ENCODE results near the gene OR2T35.
"Not testable (repeated sequence)": the region's sequence is repeated elsewhere in the genome, so short reads cannot be mapped to it uniquely, and the experiment has no call there.

OR2T35 gene, protein sequence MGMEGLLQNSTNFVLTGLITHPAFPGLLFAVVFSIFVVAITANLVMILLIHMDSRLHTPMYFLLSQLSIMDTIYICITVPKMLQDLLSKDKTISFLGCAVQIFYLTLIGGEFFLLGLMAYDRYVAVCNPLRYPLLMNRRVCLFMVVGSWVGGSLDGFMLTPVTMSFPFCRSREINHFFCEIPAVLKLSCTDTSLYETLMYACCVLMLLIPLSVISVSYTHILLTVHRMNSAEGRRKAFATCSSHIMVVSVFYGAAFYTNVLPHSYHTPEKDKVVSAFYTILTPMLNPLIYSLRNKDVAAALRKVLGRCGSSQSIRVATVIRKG

DNA sequence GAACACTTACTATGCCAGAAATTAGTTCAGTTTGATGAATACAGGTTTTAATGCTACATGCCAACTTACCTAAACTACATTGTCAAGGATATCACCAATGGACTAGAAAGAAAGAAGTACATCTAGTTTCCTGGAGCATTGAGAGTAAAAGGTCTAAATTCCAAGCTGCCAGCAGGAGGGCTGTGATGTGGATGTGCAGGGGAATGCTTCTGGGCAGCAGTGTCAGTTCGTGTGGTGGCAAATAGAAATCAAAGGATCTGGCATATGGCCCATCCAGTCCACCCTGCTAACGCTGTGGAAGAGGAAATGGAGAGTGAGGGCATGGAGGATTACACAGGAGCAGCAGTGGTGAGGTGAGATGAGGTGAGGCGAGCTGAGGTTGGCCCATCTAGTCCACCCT, at the start of gene OR2T35:
TSS of gene OR2T35 (minus strand) at position 101 of the 400 bp plus-strand sequence. CDS start 6,020 bp downstream, outside the sequence.
- not testable (repeated sequence) for DNase-seq (ENCODE audit: low read depth in 2 of 2)

DNA sequence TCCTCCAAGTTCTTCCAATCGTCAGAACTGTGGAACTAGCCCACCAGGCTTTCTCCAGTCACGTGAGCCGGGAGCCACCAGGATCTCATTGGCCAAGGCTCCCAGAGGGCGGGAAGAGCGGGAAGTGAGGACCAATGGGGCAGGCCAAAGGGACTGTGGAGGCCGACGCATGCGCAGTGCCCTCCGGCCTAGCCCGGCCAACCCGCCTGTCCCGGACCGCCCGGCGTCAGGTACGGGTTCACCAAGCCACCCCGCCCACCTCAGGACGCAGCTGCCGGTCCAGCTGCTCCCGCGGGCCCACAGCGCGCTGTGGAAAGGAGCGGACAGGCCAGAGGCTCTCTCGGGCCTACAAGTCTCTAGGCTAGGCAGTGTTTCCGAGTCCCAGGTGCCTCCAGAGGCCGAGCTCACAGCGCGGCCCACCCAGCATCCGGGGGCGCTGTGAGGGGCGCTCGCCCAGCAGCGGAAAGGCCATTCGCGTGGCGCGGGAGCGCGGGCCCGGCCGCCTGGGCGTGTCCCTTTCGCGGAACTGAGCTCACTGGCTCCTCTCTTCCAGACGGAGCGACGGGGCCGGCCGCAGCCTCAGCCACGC, 46.6 kb upstream of the OR2T35 start:
- DNase-seq (ENCODE audit: low read depth in 2 of 2), result no peak

DNA sequence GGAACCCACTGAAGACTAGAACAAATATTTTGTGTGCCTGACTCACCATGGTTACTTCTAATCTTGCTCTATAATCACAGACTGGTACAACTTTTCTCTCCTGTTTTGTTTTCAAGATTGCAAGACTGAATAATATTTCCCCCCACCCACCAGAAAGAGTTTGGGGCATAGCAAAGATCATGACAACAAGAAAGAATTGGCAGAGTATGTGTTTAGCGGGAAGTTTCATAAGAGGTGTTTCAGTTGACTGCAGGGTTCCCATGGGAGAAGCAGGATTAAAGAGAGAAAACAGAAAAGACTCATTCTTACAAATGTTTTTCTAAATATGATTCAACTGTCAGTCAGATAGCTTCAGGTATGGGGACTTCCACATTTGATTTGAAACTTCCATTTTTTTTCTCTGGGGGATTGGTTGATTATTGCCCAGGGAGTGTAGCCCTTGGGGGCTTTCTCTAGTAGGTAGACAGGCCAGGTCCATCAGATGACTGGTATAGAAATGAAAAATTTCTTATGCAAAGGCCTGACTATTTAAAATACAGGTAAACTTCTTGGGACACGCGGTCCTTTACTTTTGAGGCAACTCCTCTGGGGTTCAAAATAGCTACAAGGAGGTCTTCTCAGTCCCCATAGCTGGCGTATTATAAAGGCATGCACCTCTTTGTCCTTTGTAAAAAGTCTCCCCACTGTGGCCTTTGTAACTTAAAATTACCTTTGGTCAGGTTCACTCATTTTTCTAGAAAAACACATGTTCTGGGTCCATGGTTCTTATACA, 43.6 kb upstream of the OR2T35 start:
- DNase-seq (ENCODE audit: low read depth in 2 of 2), result no peak

DNA sequence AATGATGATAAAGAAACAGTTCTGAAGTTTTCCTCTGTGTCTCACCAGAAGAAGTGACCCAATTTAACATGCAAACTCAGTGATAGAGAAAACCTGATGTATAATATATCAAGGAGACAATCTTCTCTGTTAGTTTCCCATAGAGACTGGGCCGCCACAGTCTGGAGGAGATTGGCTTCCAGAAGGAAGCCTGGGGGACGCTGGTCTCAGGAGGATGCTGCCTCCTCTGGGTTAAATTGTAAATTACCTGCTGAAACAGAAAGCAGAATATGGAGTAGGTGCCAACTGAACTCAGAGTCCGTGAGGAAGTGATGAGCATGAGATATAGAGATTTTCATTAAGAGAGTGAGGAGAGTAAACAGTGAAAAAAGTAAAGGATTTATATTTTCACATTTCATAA, 41.7 kb upstream of the OR2T35 start:
- no peak for DNase-seq (ENCODE audit: low read depth in 2 of 2)

DNA sequence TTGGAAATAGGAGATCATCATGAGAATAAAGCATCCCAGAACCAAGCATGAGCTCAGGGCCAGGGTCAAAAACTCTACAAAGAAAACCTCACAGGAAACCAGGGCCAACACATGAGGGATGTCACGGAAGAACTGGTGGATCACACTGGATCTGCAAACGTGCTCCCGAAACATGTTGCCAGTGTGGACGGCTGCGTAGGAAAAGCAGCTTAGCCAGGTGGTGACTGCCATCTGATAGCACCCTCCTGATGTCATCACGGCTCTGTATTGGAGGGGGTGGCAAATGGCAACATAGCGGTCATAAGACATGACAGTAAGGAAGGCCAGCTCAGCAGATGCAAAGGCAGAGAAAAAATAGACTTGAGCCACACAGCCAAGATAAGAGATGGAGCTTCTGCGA, 36.6 kb upstream of the OR2T35 start:
- no peak for DNase-seq (ENCODE audit: low read depth in 2 of 2)

DNA sequence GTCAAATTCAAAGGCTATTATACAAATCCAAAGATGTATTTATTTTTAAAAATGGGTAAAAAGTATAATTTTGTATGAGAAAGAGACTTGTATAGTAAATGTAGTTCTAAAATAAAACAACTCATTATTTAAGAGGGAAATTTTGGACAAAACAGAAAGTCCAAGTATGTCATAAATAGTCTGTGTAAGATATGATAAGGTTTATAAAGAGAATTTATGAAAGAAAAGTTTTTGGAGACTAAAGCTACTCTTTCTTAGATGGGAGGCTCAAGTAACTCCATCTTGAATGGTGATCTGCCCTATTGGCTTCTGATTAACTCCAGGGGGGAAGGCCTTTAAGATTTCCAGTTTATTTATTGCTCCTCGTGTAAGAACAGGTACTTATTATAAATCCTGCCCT, 24.9 kb upstream of the OR2T35 start:
- no peak for DNase-seq (ENCODE audit: low read depth in 2 of 2)

DNA sequence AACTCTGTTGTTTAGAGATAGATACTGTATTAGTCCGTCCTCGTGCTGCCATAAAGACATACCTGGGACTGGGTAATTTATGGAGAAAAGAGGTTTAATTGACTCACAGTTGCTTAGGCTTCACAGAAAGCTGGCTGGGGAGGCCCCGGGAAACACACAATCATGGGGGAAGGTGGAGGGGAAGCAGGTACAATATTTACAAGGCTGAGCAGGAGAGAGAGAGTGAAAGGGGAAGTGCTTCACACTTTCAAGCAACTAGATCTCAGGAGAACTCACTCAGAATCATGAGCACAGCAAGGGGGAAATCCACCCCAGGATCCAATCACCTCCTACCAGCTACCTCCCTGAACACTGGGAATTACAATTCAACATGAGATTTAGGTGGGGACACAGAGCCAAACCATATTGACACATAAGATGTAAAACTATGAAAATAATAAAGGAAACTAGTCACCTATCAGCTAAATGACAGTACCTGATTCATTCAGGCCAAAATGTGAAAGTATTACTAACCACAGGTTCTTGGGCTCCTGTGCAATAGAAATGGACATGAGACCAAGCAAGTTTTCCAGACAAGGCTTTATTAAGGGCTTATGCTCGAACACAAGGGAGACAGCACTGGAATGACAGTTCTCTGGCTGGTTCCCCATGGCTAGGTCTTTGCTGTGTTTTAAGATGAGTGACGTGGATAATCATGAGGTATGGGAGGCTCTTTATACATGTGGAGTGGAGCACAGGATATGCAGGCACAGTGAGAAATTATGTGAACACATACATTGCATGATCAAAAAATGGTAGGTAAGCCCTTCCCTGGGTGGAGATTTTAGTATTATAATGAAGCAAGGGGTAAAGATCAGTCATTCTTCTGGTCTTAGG, 18.6 kb upstream of the OR2T35 start:
- not testable (repeated sequence) for DNase-seq (ENCODE audit: low read depth in 2 of 2)

DNA sequence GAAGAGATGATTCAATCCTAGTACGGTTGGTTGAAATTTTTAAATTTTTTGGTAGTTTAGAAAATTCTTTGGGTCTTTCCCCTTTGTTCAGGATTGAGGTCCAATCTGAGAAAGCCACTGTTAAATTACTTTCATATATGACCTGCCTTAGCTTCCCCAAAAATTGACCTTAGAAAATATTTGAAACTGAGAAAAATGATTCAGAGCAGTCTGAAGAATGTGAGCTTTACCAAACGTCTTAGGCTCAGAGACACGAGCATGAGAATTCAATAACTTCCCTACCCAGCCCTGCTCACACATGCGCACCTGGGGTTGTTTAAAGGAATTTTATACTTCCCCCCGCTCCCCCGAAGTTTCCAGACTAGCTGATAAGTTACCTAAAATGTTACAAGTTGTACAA, 11.7 kb upstream of the OR2T35 start:
- DNase-seq (ENCODE audit: low read depth in 2 of 2), result not testable (repeated sequence)

DNA sequence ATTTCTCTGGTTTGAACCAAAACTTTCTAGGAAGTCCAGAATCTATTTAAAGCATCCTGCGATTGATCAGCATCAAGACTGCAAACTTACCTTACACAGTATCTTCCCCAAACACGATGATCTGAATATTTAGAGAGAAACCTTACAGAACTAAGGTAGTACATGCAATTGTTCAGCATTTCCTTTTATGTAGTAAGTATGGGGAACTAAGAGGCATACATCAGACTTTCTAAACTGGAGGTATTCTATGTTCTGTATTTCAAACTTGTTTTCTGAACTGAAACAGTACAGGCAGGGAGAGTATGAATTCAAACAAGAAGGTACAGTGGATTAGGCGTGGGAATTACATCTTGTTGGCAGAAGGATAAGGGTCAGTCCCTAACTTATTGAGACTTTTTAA, 10.3 kb upstream of the OR2T35 start, which contains the start of gene OR2T27:
TSS of gene OR2T27 (minus strand) at position 175 of the 400 bp plus-strand sequence. CDS start 4,644 bp downstream, outside the sequence.
- not testable (repeated sequence) for DNase-seq (ENCODE audit: low read depth in 2 of 2)

DNA sequence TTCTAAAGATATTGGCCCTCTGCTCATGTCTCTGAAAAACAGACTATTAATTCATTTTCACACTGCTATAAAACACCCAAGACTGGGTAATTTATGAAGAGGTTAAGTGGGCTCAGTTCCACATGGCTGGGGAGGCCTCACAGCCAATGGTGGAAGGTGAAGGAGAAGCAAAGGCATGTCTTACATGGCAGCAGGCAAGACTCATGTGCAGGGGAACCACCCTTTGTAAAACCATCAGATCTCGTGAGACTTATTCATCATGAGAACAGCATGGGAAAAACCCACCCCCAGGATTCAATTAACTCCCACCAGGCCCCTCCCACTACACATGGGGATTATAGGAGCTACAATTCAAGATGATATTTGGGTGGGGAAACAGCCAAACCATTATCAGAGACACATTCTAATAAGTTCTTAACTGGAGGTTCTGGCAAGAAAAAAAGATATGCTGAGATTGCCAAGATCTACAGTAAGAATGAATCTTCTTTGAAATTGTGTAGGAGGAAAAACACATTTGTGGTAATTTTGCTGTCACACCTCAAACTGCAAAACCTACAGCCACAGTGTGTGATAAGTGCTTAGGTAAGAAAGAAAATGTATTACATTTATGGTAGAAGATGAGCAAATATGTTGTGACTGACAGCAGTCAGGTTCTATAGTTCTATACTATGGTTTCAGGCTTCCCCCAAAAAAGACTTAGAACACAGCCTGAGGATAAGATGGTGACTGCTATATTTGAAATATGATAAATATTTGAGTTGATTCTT, 3.9 kb upstream of the OR2T35 start:
- DNase-seq (ENCODE audit: low read depth in 2 of 2), result not testable (repeated sequence)

DNA sequence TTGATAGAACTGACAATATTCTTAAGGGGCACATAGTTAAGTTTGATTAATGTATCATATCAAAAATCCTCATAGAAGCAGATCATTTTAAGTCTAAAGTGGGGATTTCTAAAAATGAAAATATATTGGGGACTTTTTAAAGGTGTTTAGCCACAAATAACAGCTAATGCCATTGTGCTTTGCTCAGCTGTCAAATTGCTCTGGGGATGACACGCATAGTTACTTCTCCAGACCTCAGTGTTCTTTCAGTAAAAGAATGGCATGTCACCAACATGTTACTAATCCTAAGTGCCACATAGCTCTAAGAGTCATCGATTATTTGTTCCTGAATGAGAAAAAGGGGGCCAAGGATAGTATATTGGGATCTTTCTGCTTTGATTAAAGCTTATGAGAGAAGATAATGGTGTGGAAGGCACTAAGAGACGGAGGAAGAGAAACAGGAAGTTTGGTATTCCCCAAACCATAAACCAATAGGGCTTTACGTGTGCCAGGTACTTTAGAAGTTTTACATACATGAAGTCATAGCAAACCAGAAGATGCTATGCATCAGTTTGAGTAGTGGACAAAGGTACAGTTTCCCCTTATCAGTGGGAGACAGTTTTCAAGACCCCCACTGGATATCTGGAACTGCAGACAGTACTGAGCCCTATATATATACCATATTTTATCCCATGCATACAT, 2.0 kb downstream of the OR2T35 start:
- DNase-seq (ENCODE audit: low read depth in 2 of 2), result not testable (repeated sequence)

DNA sequence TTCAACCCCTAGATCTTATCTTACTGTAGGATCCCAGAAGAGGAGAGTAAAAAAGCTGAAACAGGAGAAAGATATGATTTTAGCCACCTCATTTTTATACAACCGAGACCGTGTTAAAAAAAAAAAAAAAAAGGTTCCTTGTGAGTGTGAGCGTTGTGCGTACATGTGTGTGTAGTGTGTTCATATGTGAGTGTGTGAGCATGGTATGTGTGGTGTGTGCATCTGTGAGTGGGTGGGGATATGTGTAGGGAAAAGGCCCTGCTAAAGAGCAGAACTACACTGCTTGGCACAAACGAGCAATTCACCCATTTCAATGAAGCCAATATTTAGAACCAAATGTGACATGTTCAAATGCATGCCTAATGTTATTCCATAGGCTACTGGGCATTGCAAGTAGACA, 3.5 kb downstream of the OR2T35 start:
- DNase-seq (ENCODE audit: low read depth in 2 of 2), result not testable (repeated sequence)

DNA sequence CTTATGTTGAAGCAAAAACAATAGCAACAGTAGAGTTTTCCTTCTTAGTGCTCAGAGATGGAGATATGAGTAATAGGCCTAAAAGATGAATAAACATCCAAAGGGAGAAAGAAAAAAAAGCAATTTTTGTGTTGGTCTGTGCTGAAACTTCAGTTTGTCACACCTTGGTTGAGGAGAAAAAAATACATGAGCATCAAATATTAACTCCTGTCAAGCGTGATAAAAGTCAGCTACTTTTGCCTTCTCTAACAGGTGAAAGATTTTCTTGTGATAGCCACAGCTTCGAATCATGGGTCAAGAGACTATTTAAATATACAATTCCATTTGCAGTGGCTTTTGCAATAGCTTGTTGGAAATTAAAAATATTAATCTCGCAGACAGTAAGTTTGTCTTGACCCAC, 4.2 kb downstream of the OR2T35 start:
- DNase-seq (ENCODE audit: low read depth in 2 of 2), result not testable (repeated sequence)

DNA sequence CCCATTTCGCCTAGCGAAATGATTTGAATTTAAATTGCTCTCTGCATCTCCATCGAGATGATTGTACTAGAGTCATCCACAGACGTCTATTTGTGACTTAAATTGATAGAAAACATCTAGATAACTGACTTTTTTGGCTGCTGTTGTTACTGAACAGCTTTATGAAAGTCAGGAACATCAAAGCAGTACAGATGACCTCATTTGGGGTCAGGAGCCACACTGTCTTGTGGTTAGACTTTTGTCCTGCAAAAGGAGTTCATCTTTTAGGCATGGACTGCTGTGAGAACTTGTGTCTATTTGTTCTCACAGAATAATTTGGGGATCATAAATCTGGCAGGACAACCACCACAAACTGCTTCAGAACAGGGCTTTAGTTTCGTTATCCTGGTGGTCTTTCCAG, 5.4 kb downstream of the OR2T35 start:
- DNase-seq (ENCODE audit: low read depth in 2 of 2), result not testable (repeated sequence)

DNA sequence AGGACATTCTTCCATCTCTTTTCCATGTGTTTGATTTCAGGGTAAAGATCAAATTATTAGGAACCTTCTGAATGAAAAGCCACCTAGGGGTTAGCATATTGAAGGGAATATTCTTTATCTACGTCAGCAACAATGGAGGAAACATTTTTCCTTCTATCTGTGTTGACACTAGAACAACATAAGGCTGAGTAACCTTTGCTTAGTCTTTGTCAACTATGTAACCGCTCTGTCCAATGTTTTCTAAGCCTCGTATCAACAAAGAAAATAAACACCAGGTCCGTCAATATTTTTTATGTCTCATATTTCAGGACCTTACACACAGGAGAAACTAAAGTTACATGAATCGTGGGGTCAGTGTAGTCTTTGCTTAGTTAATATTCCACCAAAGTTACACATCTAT, 8.5 kb downstream of the OR2T35 start:
- DNase-seq (ENCODE audit: low read depth in 2 of 2), result not testable (repeated sequence)

DNA sequence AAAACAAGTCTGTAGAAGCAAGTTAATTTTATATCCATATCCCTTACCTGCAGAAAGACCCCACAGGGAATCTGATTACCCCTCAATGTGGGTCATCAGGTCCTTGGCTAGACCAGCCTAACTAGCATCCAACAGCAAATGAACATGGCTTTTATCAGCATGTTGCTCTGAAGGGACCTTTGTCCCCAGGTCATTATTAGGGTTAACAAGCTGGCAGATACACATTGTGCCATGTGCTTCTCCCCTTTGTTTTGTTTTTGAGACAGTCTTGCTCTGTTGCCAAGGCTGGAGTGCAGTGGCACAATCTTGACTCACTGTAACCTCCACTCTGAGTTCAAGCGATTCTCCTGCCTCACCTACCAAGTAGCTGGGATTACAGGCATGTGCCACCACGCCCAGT, 10.1 kb downstream of the OR2T35 start, which contains the start of gene OR2T11:
TSS of gene OR2T11 (minus strand) at position 101 of the 400 bp plus-strand sequence. CDS start 7,963 bp downstream, outside the sequence.
- DNase-seq (ENCODE audit: low read depth in 2 of 2), result not testable (repeated sequence)

DNA sequence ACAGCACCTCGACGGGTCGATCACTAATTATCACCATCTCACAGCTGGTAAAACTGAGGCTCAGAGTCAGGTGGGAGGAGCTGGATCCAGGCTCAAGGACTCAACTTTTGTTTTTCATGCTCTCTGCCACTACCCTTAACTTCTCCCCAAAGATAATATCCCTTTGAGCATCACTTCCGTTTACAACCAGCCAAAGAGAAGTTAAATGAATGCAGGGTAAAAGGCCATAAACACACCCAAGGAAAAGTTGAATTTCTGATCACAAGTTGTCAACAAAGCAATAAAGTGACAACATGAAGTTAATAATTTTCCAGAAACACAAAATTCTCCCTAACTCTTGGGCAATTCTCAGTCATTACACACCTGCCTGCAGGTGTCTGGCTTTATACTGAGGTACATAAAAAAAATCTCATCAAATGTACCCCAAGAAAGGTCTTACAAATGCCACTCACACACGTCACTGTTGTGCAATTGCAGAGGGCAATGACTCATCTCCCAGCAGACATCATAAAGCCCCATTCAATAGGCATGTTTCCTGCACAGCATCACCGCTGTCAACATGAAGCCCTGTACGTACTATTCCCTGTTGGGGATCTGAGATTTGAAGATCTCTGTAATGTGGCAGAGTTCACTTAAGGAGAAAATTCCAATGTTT, 13.6 kb downstream of the OR2T35 start:
- DNase-seq (ENCODE audit: low read depth in 2 of 2), result no peak

DNA sequence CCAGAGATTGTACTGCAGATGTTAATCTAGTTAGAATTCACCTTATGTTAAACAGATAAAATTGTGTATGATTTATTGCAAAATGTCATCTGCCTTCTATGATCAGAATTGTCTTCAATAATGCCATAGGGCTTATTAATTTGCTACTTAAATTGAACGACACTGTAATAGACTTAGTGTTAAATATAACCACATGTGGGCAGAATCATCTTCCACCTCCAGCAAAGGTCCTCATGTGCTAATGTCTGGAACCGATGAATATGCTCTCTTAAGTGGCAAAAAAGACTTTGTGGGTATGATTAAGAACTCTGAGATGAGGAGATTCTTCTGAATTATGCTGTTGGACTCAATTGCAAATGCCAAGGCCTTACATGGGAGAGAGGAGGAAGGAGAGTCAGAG, 14.5 kb downstream of the OR2T35 start:
- no peak for DNase-seq (ENCODE audit: low read depth in 2 of 2)

Data from stimulated activated CD8-positive, alpha-beta memory T cell treated with anti-CD3 and anti-CD28 coated beads, Interleukin-2, amount 100 ng/mL, for 48 hours (primary cell).